Activated CD4-positive, alpha-beta memory T cell treated with anti-CD3 and anti-CD28 coated beads, Interleukin-2, amount 10 ng/mL, durations not matched to agents 7 days and 5 days (primary cell): ENCODE measurements around the gene ARHGAP8. TPM values are rescaled to one million over a fixed set of nuclear protein-coding genes. Genes with fewer than 3 reads are reported as not detected.

ENCODE experiments used
- CTCF ChIA-PET: fragments of 350-600 bp; sonication (Branson Sonifier 250); formaldehyde crosslinking; loops from one replicate; lab custom pipeline; 2021; ENCODE audit warnings: antibody characterized with exemption, inconsistent platforms; lab: Charles Lee
- POLR2A ChIA-PET: fragments of 350-600 bp; sonication (Branson Sonifier 250); formaldehyde crosslinking; loops from one replicate; lab custom pipeline; 2021; ENCODE audit warnings: antibody characterized with exemption; lab: Charles Lee
- DNase-seq: peaks from one replicate; pipeline ENCODE4 v3.0.0-alpha.2; 2020
- H3K27ac Mint-ChIP-seq: one replicate; pipeline ENCODE4 v1.8.0; 2021; ENCODE audit warnings: mild to moderate bottlenecking, mixed read lengths
- H3K27me3 Mint-ChIP-seq: one replicate; pipeline ENCODE4 v1.8.0; 2021; ENCODE audit warnings: mixed read lengths
- H3K36me3 Mint-ChIP-seq: one replicate; pipeline ENCODE4 v1.8.0; 2021; ENCODE audit warnings: low read depth, mixed read lengths
- H3K4me1 Mint-ChIP-seq: one replicate; pipeline ENCODE4 v1.8.0; 2021; ENCODE audit warnings: mixed read lengths
- H3K4me3 Mint-ChIP-seq: one replicate; pipeline ENCODE4 v1.8.0; 2021; ENCODE audit warnings: mild to moderate bottlenecking, mixed read lengths
- H3K9me3 Mint-ChIP-seq: one replicate; pipeline ENCODE4 v1.8.0; 2021; ENCODE audit warnings: mixed read lengths
- total RNA-seq, 2 experiments: library from RNA; stranded (reverse); gene quantifications; one replicate each; pipeline ENCODE4 v1.2.3, GENCODE V29; 2021

Gene ARHGAP8
- total RNA-seq, 2 experiments from 2014 or later: 0.70 to 0.78 TPM

- ChIA-PET CTCF (no interaction called here), POLR2A (no interaction called here)
- Mint-ChIP-seq H3K4me3 (no peak overlapping the region), H3K36me3 (no peaks in the 10 kb centered on the region), H3K4me1 (no peaks in the 10 kb centered on the region), H3K27me3 (no peaks in the 10 kb centered on the region), H3K27ac (no peak overlapping the region), H3K9me3 (no peaks in the 10 kb centered on the region)
- DNase-seq: no peak
Observed at GRCh38 chr22:44862281-44862680, 109.9 kb downstream of the ARHGAP8 start.

DNA sequence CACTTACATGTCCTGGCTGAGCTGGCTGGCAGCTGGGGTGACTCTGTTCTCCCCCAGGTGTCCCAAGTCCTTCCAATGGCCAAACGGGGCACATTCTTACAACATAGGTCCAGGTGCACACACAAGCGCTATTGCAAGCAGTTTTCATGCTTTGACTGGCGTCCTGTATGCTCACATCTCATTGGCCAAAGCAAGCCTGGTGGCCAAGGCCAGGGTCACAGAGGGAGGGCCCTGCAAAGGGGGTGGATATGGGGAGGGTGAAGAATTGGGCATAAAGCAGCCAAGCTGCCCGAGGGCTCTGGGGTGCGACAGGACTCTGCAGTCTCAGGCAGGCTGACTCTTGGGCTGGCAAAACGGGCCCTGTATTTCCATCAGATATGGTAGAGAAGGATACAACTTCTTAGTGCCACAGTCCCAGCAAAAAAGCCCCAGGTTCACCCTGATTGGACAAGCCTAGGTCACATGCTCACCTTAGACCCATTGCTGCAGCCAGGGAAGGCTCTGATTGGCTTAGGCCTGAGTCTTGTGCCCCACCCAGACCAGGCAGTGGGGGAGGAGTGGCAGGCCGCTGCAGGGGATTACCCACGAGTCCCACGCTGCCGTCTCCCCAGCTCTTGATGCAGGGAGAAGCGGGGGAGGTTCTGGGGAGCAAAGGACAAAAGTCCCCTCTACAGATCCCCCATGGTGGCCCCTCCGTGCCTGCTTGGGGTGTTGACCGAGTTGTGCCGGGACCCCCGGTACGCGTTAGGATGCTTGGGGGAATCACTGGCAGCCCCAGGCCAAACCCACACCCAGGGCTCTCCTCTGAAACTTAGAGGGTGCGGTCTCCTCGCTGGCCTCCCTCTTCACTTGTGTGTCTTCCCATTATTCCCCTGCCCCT, 110.8 kb downstream of the ARHGAP8 start:
- Mint-ChIP-seq H3K4me3 (no peak overlapping the region), H3K27ac (no peak overlapping the region), H3K4me1 (no peaks in the 10 kb centered on the region), H3K36me3 (no peaks in the 10 kb centered on the region), H3K27me3 (no peaks in the 10 kb centered on the region), H3K9me3 (no peaks in the 10 kb centered on the region)
- CTCF ChIA-PET: no interaction called here
- POLR2A ChIA-PET: no interaction called here
- DNase-seq: no peak

DNA sequence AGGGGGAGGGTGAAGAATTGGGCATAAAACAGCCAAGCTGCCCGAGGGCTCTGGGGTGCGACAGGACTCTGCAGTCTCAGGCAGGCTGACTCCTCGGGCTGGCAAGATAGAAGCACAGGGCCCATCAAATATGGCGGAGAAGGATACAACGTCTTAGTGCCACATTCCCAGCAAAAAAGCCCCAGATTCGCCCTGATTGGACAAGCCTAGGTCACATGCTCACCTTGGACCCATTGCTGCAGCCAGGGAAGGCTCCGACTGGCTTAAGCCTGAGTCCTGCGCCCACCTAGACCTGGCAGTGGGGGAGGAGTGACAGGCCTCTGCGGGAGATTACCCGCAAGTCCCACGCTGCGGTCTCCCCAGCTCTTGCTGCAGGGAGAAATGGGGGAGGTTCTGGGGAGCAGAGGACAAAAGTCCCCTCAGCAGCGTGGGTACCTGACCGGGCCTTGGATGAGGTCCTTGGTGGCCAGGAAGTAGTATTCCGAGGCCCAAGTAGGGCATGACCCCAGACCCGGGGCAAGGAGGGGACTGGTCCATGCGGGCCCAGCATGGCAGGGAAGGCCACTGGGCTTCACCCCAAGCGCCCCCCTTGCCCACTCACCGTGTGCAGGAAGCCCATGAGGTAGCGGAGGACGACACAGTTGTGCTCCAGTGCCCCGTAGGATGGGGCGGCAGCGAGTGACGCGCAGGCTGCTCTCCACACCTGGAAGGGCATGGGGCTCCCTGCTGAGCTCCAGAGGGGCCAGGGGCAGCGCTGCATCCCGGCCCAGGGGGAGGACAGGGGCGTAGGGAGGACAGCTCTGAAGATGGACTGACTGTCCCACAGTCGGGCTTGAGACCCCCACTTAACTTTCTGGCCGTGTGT, 113.0 kb downstream of the ARHGAP8 start:
- ChIA-PET CTCF (no interaction called here), POLR2A (no interaction called here)
- Mint-ChIP-seq H3K4me1 (peaks cover 1% of the 10 kb centered on the region), H3K9me3 (peaks cover 1% of the 10 kb centered on the region), H3K27me3 (no peaks in the 10 kb centered on the region), H3K4me3 (no peak overlapping the region), H3K27ac (no peak overlapping the region), H3K36me3 (no peaks in the 10 kb centered on the region)
- DNase-seq: no peak

DNA sequence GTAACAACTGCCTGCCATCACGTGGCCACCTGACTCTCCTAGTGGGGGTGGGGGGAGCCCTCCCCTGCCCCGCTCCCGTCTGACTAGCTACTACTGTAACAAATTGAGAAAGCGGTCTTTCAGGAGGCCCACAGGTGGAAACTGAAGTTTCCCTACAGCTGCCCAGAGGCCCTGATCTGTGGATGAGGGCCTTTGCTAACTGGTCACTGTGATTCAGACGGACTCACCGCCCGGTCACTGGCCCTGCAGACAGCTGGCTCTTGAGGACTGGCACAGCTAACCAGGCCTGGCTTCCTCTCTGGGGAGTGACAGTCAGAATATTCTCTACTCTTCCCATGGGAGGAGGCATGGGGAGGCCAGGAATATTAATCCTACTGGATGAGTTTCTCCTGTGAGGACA, 116.8 kb downstream of the ARHGAP8 start:
- ChIA-PET POLR2A (no interaction called here), CTCF (no interaction called here)
- peaks cover 2% of the 10 kb centered on the region for H3K4me1 Mint-ChIP-seq
- peaks cover 1% of the 10 kb centered on the region for H3K27me3 Mint-ChIP-seq
- H3K4me3 Mint-ChIP-seq: no peak overlapping the region
- peaks cover 10% of the 10 kb centered on the region for H3K9me3 Mint-ChIP-seq
- DNase-seq: no peak
- no peaks in the 10 kb centered on the region for H3K36me3 Mint-ChIP-seq
- no peak overlapping the region for H3K27ac Mint-ChIP-seq

GRCh38 chr22:44870021-44870420, 117.6 kb downstream of the ARHGAP8 start:
- H3K36me3 Mint-ChIP-seq: no peaks in the 10 kb centered on the region
- CTCF ChIA-PET: no interaction called here
- peaks cover 1% of the 10 kb centered on the region for H3K27me3 Mint-ChIP-seq
- no peak overlapping the region for H3K27ac Mint-ChIP-seq
- peaks cover 10% of the 10 kb centered on the region for H3K9me3 Mint-ChIP-seq
- DNase-seq: no peak
- POLR2A ChIA-PET: no interaction called here
- no peak overlapping the region for H3K4me3 Mint-ChIP-seq
- peaks cover 2% of the 10 kb centered on the region for H3K4me1 Mint-ChIP-seq

GRCh38 chr22:44871782-44872181, 119.4 kb downstream of the ARHGAP8 start:
- Mint-ChIP-seq H3K27me3 (peaks cover 1% of the 10 kb centered on the region), H3K36me3 (no peaks in the 10 kb centered on the region), H3K4me1 (peaks cover 2% of the 10 kb centered on the region), H3K9me3 (peaks cover 10% of the 10 kb centered on the region), H3K27ac (no peak overlapping the region), H3K4me3 (no peak overlapping the region)
- ChIA-PET CTCF (interaction anchor here (0.7 kb wide), 1 partner anchor 334 kb away, joined by 3 read pairs; no protein-coding TSS in a partner anchor), POLR2A (no interaction called here)
- DNase-seq: no peak

- no peak overlapping the region for H3K27ac Mint-ChIP-seq
- ChIA-PET POLR2A (no interaction called here), CTCF (no interaction called here)
- DNase-seq: no peak
- no peaks in the 10 kb centered on the region for H3K4me1 Mint-ChIP-seq
- H3K4me3 Mint-ChIP-seq: no peak overlapping the region
- H3K27me3 Mint-ChIP-seq: peaks cover 1% of the 10 kb centered on the region
- peaks cover 1% of the 10 kb centered on the region for H3K9me3 Mint-ChIP-seq
- H3K36me3 Mint-ChIP-seq: no peaks in the 10 kb centered on the region
Observed at GRCh38 chr22:44876921-44877320, 124.5 kb downstream of the ARHGAP8 start.

- no peaks in the 10 kb centered on the region for H3K4me1 Mint-ChIP-seq
- CTCF ChIA-PET: no interaction called here
- no peak overlapping the region for H3K27ac Mint-ChIP-seq
- H3K27me3 Mint-ChIP-seq: no peaks in the 10 kb centered on the region
- H3K4me3 Mint-ChIP-seq: no peak overlapping the region
- POLR2A ChIA-PET: no interaction called here
- no peak for DNase-seq
- no peaks in the 10 kb centered on the region for H3K9me3 Mint-ChIP-seq
- H3K36me3 Mint-ChIP-seq: no peaks in the 10 kb centered on the region
Observed at GRCh38 chr22:44878483-44879300, 126.3 kb downstream of the ARHGAP8 start.

- no peak for DNase-seq
- H3K4me1 Mint-ChIP-seq: no peaks in the 10 kb centered on the region
- CTCF ChIA-PET: no interaction called here
- no peak overlapping the region for H3K27ac Mint-ChIP-seq
- no peaks in the 10 kb centered on the region for H3K9me3 Mint-ChIP-seq
- no peaks in the 10 kb centered on the region for H3K27me3 Mint-ChIP-seq
- no peak overlapping the region for H3K4me3 Mint-ChIP-seq
- POLR2A ChIA-PET: no interaction called here
- H3K36me3 Mint-ChIP-seq: no peaks in the 10 kb centered on the region
Observed at GRCh38 chr22:44879301-44879680, 126.9 kb downstream of the ARHGAP8 start.

GRCh38 chr22:44880610-44881290, 128.4 kb downstream of the ARHGAP8 start:
- CTCF ChIA-PET: no interaction called here

DNA sequence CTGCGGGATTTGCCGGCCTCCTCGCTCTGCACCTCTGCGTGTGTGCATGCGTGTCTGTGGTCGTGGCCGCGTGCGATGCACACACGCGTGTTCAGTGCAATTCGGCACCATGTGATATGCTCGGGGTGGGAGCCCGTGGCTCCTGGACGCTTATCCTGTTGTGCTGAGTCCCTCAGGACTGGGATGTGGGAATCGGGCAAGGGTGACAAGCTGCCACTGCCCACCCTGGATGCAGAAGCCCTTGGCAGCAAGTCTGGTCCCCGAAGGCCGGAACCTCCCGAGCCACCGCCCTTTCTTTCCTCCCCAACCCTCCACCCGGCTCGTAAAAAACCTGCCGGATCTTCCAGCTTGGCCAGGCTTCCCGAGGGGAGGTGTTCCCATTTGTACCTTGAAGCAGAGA, 129.2 kb downstream of the ARHGAP8 start:
- no peaks in the 10 kb centered on the region for H3K27me3 Mint-ChIP-seq
- ChIA-PET POLR2A (no interaction called here), CTCF (no interaction called here)
- H3K27ac Mint-ChIP-seq: no peak overlapping the region
- H3K4me1 Mint-ChIP-seq: no peaks in the 10 kb centered on the region
- no peak for DNase-seq
- no peaks in the 10 kb centered on the region for H3K36me3 Mint-ChIP-seq
- no peak overlapping the region for H3K4me3 Mint-ChIP-seq
- no peaks in the 10 kb centered on the region for H3K9me3 Mint-ChIP-seq

More at GRCh38 chr22:44880610-44881290, 128.4 kb downstream of the ARHGAP8 start:
- Mint-ChIP-seq H3K27ac (no peak overlapping the region), H3K27me3 (no peaks in the 10 kb centered on the region), H3K4me3 (no peak overlapping the region), H3K4me1 (no peaks in the 10 kb centered on the region), H3K36me3 (no peaks in the 10 kb centered on the region), H3K9me3 (no peaks in the 10 kb centered on the region)
- DNase-seq: no peak
- POLR2A ChIA-PET: no interaction called here

DNA sequence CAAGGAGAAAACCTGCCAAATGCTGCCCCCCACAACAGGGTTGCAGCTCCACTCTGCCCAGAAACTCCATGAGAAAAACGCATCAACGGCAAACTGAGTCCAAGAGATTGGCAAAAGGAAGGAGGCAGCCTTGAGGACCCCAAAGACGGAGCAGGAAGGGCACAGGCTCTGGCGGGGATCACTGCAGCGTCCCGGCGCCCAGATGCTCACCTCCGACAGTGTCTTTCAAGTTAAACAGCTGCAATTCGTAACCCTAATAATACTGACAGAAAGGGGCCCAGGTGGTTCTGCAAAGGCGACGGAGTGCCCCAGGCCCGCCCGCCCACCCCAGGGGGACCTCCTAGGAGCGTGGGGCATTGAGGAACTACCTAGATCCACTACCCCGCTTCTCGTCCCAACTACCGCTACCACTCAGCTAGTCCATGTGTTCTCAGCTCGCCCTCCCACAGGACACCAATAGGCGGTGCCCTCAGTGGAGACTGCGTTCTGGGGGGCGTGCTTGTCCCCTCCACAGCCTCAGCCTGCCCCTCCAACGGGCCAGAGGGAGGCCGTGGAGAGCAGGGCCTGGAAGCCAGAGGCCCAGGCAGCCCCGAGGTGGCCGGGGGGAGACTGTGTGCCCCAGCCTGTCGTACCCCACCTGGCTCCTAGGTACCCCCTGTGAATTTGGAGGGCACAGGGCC, 130.0 kb downstream of the ARHGAP8 start:
- no peaks in the 10 kb centered on the region for H3K36me3 Mint-ChIP-seq
- no peaks in the 10 kb centered on the region for H3K4me1 Mint-ChIP-seq
- ChIA-PET CTCF (no interaction called here), POLR2A (no interaction called here)
- no peaks in the 10 kb centered on the region for H3K9me3 Mint-ChIP-seq
- H3K27me3 Mint-ChIP-seq: no peaks in the 10 kb centered on the region
- H3K27ac Mint-ChIP-seq: no peak overlapping the region
- no peak for DNase-seq
- H3K4me3 Mint-ChIP-seq: no peak overlapping the region
